Lower lobe of right lung (tissue), 2 donors: Measurements from ENCODE around the gene NFIA. TPM values are rescaled to one million over a fixed set of nuclear protein-coding genes. Genes with fewer than 3 reads are reported as not detected.
A peak's percentile ranks its signal among the peaks of the same experiment; 100 is the strongest.

ENCODE experiments used
- ATAC-seq, 2 donors: fragments of 200-7000 bp; cut with Tn5 transposase; one replicate each; pipeline ENCODE4 v1.9.1; 2020 to 2022; ENCODE audit warnings: mild to moderate bottlenecking in 2 of 2, moderate library complexity in 2 of 2
- DNase-seq: peaks from one replicate; pipeline ENCODE4 v3.0.0-alpha.2; 2020
- H3K27ac ChIP-seq: fragments of 200-600 bp; one replicate; pipeline ENCODE4 v1.8.0; 2022
- H3K27me3 ChIP-seq: fragments of 200-600 bp; one replicate; pipeline ENCODE4 v1.8.0; 2022; ENCODE audit warnings: low read depth
- H3K36me3 ChIP-seq: fragments of 200-600 bp; one replicate; pipeline ENCODE4 v1.8.0; 2022; ENCODE audit warnings: mild to moderate bottlenecking
- H3K4me1 ChIP-seq: fragments of 200-600 bp; one replicate; pipeline ENCODE4 v1.8.0; 2022
- H3K4me3 ChIP-seq: fragments of 200-600 bp; one replicate; pipeline ENCODE4 v1.8.0; 2022; ENCODE audit warnings: mild to moderate bottlenecking
- H3K9me3 ChIP-seq: fragments of 200-600 bp; one replicate; pipeline ENCODE4 v1.8.0; 2022
- CTCF ChIP-seq: fragments of 200-600 bp; IDR thresholded peaks from one replicate; pipeline ENCODE4 v1.8.0; 2022; ENCODE audit warnings: antibody characterized with exemption, mild to moderate bottlenecking
- intact Hi-C: fragments of 100-400 bp; cut with DNase I; formaldehyde crosslinking; loops from one replicate; pipeline ENCODE4 v1.11.0; 2022
- total RNA-seq: library from RNA; stranded (reverse); fragmentation: NEBNext Ultra II Directional; extraction: Animal tissue kit (Norgen Biotek cat#: 25700); gene quantifications from one replicate; pipeline ENCODE4 v1.2.1, GENCODE V29; 2021
- donor health status: DM: no; HTN: yes; CAD: no; lungs with severe emphysema.

The NFIA gene
- total RNA-seq, 1 donor from 2014 or later: 70.0 TPM

DNA sequence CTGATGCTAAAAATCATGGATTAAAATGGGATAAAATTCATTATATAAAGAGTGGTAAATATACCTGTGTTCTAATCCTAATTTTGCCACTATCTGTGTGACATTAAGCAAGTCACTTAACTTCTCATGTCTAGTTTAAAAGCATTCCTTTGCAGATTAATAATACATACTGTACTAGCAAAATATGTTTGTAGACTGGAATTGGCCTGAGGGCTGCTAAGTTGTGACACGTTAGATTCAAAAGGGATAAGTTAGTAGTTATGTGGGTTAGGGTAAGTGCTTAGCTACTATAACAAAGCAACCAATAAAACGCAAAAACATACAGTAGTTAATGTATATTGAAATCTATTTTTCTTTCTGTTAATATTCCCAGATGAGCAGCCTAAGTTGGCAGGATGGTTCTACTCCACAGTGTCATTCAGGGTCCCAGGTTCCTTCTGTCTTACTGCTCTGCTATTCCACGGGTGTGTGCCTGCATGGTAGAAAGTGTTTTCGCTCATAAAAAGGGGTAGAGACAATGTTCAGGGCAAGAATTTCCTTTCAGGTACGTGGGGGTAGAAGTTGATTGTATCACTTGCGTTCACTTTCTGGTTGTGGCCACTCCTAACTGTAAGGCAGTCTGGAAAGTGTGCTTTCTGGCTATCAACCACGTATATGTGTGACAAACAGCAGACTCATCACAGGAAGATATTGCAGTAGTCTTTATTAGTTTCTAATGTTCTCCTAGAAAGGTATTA is 239.8 kb downstream of the NFIA start:
- Histone ChIP-seq H3K4me1 (peaks cover 26% of the 10 kb centered on the region), H3K9me3 (no peaks in the 10 kb centered on the region), H3K27me3 (no peaks in the 10 kb centered on the region), H3K36me3 (no peaks in the 10 kb centered on the region), H3K4me3 (no peak overlapping the region), H3K27ac (no peak overlapping the region)
- DNase-seq: no peak
- no peak for TF ChIP-seq CTCF
- intact Hi-C loops: no loop called here
- ATAC-seq: no peak

DNA sequence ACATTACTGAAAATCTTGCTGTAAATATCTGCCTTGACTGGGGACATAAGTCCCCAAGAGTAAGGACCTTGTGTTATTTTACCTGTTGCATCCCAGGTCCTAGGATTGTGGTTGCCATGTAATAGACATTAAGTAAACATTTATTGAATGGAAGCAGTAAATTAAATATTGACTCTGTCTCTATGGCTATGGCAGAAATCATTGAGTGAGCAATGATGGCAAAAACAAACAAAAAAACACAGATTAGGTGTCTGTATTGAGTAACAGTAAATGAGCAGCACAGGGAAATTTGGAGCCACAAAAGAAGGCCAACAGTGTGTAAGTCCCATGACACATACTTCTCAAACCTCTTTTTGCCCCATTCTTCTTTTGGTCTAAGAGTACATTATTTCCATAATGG is 240.4 kb downstream of the NFIA start:
- intact Hi-C loops: no loop called here
- ATAC-seq: peak; percentile 44 to 67
- no peak for DNase-seq
- no peaks in the 10 kb centered on the region for H3K9me3 ChIP-seq
- no peak for TF ChIP-seq CTCF
- no peak overlapping the region for H3K4me3 ChIP-seq
- H3K36me3 ChIP-seq: no peaks in the 10 kb centered on the region
- no peak overlapping the region for H3K27ac ChIP-seq
- H3K27me3 ChIP-seq: no peaks in the 10 kb centered on the region
- peaks cover 26% of the 10 kb centered on the region for H3K4me1 ChIP-seq

GRCh38 chr1:61323681-61324328 is 241.4 kb downstream of the NFIA start:
- no peaks in the 10 kb centered on the region for H3K36me3 ChIP-seq
- intact Hi-C loops: no loop called here

GRCh38 chr1:61326713-61327112 is 244.4 kb downstream of the NFIA start:
- Histone ChIP-seq H3K36me3 (no peaks in the 10 kb centered on the region), H3K4me3 (no peak overlapping the region), H3K9me3 (no peaks in the 10 kb centered on the region), H3K27me3 (no peaks in the 10 kb centered on the region), H3K4me1 (peaks cover 5% of the 10 kb centered on the region), H3K27ac (no peak overlapping the region)
- DNase-seq (no peak), ATAC-seq (no peak)
- TF ChIP-seq CTCF: no peak
- intact Hi-C loops: no loop called here

More at GRCh38 chr1:61323681-61324328, 241.4 kb downstream of the NFIA start:
- Histone ChIP-seq H3K4me3 (no peak overlapping the region), H3K9me3 (no peaks in the 10 kb centered on the region), H3K4me1 (peaks cover 16% of the 10 kb centered on the region), H3K27me3 (no peaks in the 10 kb centered on the region), H3K27ac (no peak overlapping the region)
- ATAC-seq (no peak), DNase-seq (no peak)
- TF ChIP-seq CTCF: no peak

DNA sequence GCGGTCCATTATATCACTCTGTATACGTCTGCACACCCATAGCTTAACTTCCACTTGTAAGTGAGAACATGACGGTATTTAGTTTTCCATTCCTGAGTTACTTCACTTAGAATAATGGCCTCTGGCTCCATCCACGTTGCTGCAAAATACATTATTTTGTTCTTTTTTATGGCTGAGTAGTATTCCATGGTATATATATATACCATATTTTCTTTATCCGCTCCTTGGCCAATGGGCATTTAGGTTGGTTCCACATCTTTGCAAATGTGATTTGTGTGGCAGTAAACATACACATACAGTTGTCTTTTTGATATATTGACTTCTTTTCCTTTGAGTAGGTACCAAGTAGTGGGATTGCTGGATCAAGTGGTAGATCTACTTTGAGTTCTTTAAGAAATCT is 245.1 kb downstream of the NFIA start:
- ATAC-seq: no peak
- Histone ChIP-seq H3K4me1 (peaks cover 3% of the 10 kb centered on the region), H3K36me3 (no peaks in the 10 kb centered on the region), H3K27ac (no peak overlapping the region), H3K9me3 (no peaks in the 10 kb centered on the region), H3K4me3 (no peak overlapping the region), H3K27me3 (no peaks in the 10 kb centered on the region)
- intact Hi-C loops: no loop called here
- DNase-seq: no peak
- TF ChIP-seq CTCF: no peak
